ENCODE measurements around the gene FBXO31.
A peak's percentile ranks its signal among the peaks of the same experiment; 100 is the strongest.
"Not testable (repeated sequence)": the region's sequence is repeated elsewhere in the genome, so short reads cannot be mapped to it uniquely, and the experiment has no call there.

FBXO31 gene

DNA sequence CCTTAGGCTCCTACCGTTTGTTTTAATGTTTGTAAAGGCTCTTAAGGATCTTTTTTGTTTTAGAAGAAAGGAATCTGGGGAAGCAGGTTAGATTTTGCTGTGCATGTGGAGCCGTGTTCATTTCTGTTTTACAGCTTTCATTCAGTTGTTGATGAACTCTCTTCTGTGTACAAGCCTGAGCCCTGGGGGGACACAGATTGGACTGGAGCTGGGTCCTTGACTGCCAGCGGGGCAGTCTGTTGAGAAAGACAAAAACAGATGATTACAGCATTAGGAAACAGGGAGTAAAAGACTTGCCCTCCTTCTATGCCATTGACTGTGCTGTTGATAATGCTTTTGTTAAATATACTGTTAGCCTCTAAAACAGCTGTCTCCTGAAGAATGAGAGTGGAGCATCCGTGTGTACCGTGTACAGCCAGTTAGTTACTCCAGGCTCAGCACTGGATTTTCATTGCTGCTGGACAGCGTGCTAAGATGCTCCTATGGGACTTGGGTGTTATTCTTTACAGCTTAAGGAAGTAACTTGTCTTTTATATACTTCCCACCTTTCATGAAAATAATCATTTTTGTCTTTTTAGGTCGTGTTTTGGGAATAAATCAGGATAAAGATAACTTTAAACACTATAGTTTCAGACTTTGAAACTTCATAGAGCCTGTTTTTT lies 11.7 kb upstream of the FBXO31 start:
- Histone ChIP-seq H3K36me3 (ENCODE audit: insufficient read depth, insufficient read length, low read length) (peaks cover 27% of the 10 kb centered on the region), H3K27me3 (ENCODE audit: insufficient read depth, insufficient read length) (no peaks in the 10 kb centered on the region), H3K4me3 (ENCODE audit: insufficient read length, low read depth) (no peak overlapping the region), H3K9ac (ENCODE audit: insufficient read length, low read depth) (no peak overlapping the region), H3K4me1 (ENCODE audit: insufficient read depth, insufficient read length) (peaks cover 4% of the 10 kb centered on the region), H3K9me3 (ENCODE audit: insufficient read depth, low read length) (no peaks in the 10 kb centered on the region)
- no peak for DNase-seq (ENCODE audit: low read depth, low spot score)
- no peak for TF ChIP-seq YY1 (IDR thresholded peaks at IDR 0.05; ENCODE audit: insufficient read depth, insufficient read length)

- peaks cover 18% of the 10 kb centered on the region for H3K36me3 ChIP-seq (ENCODE audit: insufficient read depth, insufficient read length, low read length)
- H3K27me3 ChIP-seq (ENCODE audit: insufficient read depth, insufficient read length), result no peaks in the 10 kb centered on the region
- H3K9ac ChIP-seq (ENCODE audit: insufficient read length, low read depth), result peak overlapping the region; percentile 92
- H3K4me3 ChIP-seq (ENCODE audit: insufficient read length, low read depth), result peak overlapping the region; percentile 68
- H3K4me1 ChIP-seq (ENCODE audit: insufficient read depth, insufficient read length), result peaks cover 4% of the 10 kb centered on the region
- TF ChIP-seq SUZ12 (IDR thresholded peaks at IDR 0.05; ENCODE audit: extremely low read depth, insufficient read depth, insufficient read length), result no peak
- no peak for TF ChIP-seq ZNF274 (IDR thresholded peaks at IDR 0.05; ENCODE audit: low read depth, low read length)
- no peak for TF ChIP-seq YY1 (IDR thresholded peaks at IDR 0.05; ENCODE audit: insufficient read depth, insufficient read length)
- no peaks in the 10 kb centered on the region for H3K9me3 ChIP-seq (ENCODE audit: insufficient read depth, low read length)
- DNase-seq (ENCODE audit: low read depth, low spot score), result no peak
These were observed 10.1 kb upstream of the FBXO31 start for GRCh38 chr16:87393680-87394055.

DNA sequence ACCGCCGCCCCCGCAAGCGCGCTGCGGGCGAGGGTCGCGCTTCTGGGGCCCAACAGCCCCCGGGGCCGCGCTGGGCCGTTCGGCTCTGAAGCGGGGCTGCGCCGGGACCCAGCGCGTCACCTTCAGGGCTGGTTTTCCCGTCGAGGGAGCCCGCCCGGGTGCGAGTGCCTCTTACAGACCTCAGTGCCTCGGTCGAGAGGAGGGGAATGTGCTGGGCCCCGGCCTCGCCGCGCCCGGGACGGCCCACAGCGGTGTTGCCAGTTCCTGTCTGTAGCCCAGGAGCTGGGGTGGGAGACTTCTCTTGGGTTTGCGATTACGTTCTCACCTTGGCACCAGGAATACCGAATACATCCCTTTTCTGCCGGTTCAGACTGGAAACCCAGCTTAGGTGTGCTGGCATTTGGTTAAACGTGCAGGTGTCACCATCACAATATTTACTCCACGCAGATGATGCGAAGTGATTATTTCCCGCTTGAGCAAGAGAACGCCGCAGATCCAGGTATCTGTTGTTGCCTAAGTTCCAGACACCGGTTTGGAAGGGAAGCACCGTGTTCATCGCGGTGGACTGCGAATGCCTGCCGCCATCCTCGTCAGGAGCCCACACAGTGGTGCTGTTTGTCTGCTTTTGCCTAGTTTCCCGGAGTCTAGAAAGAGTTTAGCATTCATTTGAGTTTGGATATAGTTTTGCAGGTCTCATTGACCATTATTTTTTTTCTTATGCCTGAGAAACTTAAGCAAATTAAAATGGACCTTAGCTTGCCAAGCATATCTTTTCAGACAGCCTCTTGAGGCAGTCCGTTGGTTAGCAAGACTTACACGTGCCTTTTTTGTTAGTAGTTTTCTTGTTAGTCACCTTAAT lies 9.5 kb upstream of the FBXO31 start:
- TF ChIP-seq SUZ12 (IDR thresholded peaks at IDR 0.05; ENCODE audit: extremely low read depth, insufficient read depth, insufficient read length) (no peak), YY1 (IDR thresholded peaks at IDR 0.05; ENCODE audit: insufficient read depth, insufficient read length) (no peak)
- H3K4me1 ChIP-seq (ENCODE audit: insufficient read depth, insufficient read length), result peaks cover 5% of the 10 kb centered on the region
- H3K9ac ChIP-seq (ENCODE audit: insufficient read length, low read depth), result peak overlapping the region; percentile 92
- H3K4me3 ChIP-seq (ENCODE audit: insufficient read length, low read depth), result peak overlapping the region; percentile 68
- no peaks in the 10 kb centered on the region for H3K27me3 ChIP-seq (ENCODE audit: insufficient read depth, insufficient read length)
- no peaks in the 10 kb centered on the region for H3K9me3 ChIP-seq (ENCODE audit: insufficient read depth, low read length)
- no peak for DNase-seq (ENCODE audit: low read depth, low spot score)
- H3K36me3 ChIP-seq (ENCODE audit: insufficient read depth, insufficient read length, low read length), result peaks cover 12% of the 10 kb centered on the region

DNA sequence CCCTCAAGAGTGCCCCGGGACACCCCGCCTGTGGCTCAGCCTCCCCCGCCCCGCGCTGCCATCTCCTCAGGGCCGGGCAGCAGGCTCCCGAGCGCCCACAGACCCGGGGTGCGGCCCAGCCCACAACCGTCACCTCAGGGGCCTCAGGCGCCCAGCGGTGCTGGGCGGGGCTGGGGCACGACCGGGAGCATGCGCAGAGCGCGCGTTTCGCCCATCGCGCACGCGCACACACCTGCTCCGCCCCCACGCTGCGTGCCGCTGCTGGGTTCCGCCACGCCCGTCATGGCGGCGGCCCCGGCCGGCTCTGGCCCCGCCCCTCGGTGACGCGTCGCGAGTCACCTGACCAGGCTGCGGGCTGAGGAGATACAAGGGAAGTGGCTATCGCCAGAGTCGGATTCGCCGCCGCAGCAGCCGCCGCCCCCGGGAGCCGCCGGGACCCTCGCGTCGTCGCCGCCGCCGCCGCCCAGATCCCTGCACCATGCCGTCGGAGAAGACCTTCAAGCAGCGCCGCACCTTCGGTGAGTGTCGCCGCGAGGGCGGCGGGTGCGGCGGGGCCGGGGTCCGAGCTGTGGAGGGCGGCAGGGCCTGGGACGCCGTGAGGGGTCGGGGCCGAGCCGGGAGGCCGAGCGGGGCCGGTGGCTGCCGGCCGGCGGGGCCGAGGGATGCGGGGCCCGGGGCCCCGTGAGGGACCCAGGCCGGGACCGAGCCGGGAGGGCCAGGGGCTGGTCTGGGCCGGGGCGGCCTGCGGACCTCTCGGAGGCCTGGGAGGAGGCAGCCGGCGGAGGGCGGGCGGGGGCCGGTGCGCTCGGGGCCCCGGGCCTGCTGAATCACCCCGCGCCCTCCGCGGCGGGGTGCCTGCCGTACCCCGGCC lies 8.6 kb upstream of the FBXO31 start, which contains the start of gene MAP1LC3B:
MAP1LC3B (plus strand) TSS at position 387 of the 871 bp plus-strand sequence; CDS start at position 479, 92 bp downstream.
- peaks cover 6% of the 10 kb centered on the region for H3K4me1 ChIP-seq (ENCODE audit: insufficient read depth, insufficient read length)
- H3K36me3 ChIP-seq (ENCODE audit: insufficient read depth, insufficient read length, low read length), result peaks cover 12% of the 10 kb centered on the region
- H3K27me3 ChIP-seq (ENCODE audit: insufficient read depth, insufficient read length), result no peaks in the 10 kb centered on the region
- TF ChIP-seq SUZ12 (IDR thresholded peaks at IDR 0.05; ENCODE audit: extremely low read depth, insufficient read depth, insufficient read length), result no peak
- no peak for TF ChIP-seq ZNF274 (IDR thresholded peaks at IDR 0.05; ENCODE audit: low read depth, low read length)
- peak; percentile 99 for TF ChIP-seq YY1 (IDR thresholded peaks at IDR 0.05; ENCODE audit: insufficient read depth, insufficient read length)
- H3K9me3 ChIP-seq (ENCODE audit: insufficient read depth, low read length), result no peaks in the 10 kb centered on the region
- DNase-seq (ENCODE audit: low read depth, low spot score), result peak; percentile 95
- H3K9ac ChIP-seq (ENCODE audit: insufficient read length, low read depth), result peak within 1 kb of the TSS; percentile 92
- peak within 1 kb of the TSS; percentile 68 for H3K4me3 ChIP-seq (ENCODE audit: insufficient read length, low read depth)

GRCh38 chr16:87391324-87391949 lies 7.9 kb upstream of the FBXO31 start:
- H3K36me3 ChIP-seq (ENCODE audit: insufficient read depth, insufficient read length, low read length), result peaks cover 11% of the 10 kb centered on the region
- no peak for DNase-seq (ENCODE audit: low read depth, low spot score)
- peak overlapping the region; percentile 68 for H3K4me3 ChIP-seq (ENCODE audit: insufficient read length, low read depth)
- no peaks in the 10 kb centered on the region for H3K27me3 ChIP-seq (ENCODE audit: insufficient read depth, insufficient read length)
- H3K4me1 ChIP-seq (ENCODE audit: insufficient read depth, insufficient read length), result peaks cover 6% of the 10 kb centered on the region
- peak overlapping the region; percentile 87 for H3K9ac ChIP-seq (ENCODE audit: insufficient read length, low read depth)
- TF ChIP-seq SUZ12 (IDR thresholded peaks at IDR 0.05; ENCODE audit: extremely low read depth, insufficient read depth, insufficient read length) (no peak), YY1 (IDR thresholded peaks at IDR 0.05; ENCODE audit: insufficient read depth, insufficient read length) (no peak), ZNF274 (IDR thresholded peaks at IDR 0.05; ENCODE audit: low read depth, low read length) (no peak)
- H3K9me3 ChIP-seq (ENCODE audit: insufficient read depth, low read length), result no peaks in the 10 kb centered on the region

- Histone ChIP-seq H3K9ac (ENCODE audit: insufficient read length, low read depth) (peak overlapping the region; percentile 87), H3K27me3 (ENCODE audit: insufficient read depth, insufficient read length) (no peaks in the 10 kb centered on the region), H3K36me3 (ENCODE audit: insufficient read depth, insufficient read length, low read length) (peaks cover 9% of the 10 kb centered on the region), H3K4me1 (ENCODE audit: insufficient read depth, insufficient read length) (peaks cover 6% of the 10 kb centered on the region), H3K4me3 (ENCODE audit: insufficient read length, low read depth) (peak overlapping the region; percentile 68), H3K9me3 (ENCODE audit: insufficient read depth, low read length) (no peaks in the 10 kb centered on the region)
- no peak for DNase-seq (ENCODE audit: low read depth, low spot score)
- TF ChIP-seq YY1 (IDR thresholded peaks at IDR 0.05; ENCODE audit: insufficient read depth, insufficient read length) (no peak), SUZ12 (IDR thresholded peaks at IDR 0.05; ENCODE audit: extremely low read depth, insufficient read depth, insufficient read length) (no peak), ZNF274 (IDR thresholded peaks at IDR 0.05; ENCODE audit: low read depth, low read length) (no peak)
These were observed 7.2 kb upstream of the FBXO31 start for GRCh38 chr16:87390641-87391323.

DNA sequence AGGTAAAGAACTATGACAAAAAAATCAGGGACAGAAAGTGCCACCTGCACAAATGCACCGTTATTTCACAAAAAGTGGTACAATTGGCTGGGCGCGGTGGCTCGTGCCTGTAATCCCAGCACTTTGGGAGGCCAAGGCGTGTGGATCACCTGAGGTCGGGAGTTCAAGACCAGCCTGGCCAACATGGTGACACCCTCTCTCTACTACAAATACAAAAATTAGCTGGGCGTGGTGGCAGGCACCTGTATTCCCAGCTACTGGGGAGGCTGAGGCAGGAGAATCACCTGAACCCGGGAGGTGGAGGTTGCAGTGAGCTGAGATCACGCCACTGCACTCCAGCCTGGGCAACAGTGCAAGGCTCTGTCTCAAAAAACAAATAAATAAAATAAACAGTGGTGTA lies 6.3 kb upstream of the FBXO31 start:
- DNase-seq (ENCODE audit: low read depth, low spot score); H3K9ac ChIP-seq (ENCODE audit: insufficient read length, low read depth); H3K4me1 ChIP-seq (ENCODE audit: insufficient read depth, insufficient read length); H3K4me3 ChIP-seq (ENCODE audit: insufficient read length, low read depth); H3K9me3 ChIP-seq (ENCODE audit: insufficient read depth, low read length); H3K27me3 ChIP-seq (ENCODE audit: insufficient read depth, insufficient read length); H3K36me3 ChIP-seq (ENCODE audit: insufficient read depth, insufficient read length, low read length): not testable (repeated sequence)
